Muscle layer of colon (tissue), 2 donors: Measurements from ENCODE around the gene DYRK1A.

ENCODE experiments used
- H3K27ac ChIP-seq: one replicate; pipeline ENCODE4 v1.7.0; 2013; ENCODE audit warnings: low read depth, mild to moderate bottlenecking, low read length, moderate library complexity
- H3K27me3 ChIP-seq, 2 donors: one replicate each; pipeline ENCODE4 v1.7.0; 2013; ENCODE audit warnings: low read length in 2 of 2, mild to moderate bottlenecking in 2 of 2; ENCODE audit not compliant: insufficient read depth in 2 of 2, control insufficient read depth in 1 of 2
- H3K36me3 ChIP-seq: one replicate; pipeline ENCODE4 v1.7.0; 2013; ENCODE audit warnings: mild to moderate bottlenecking, low read length; ENCODE audit not compliant: insufficient read depth
- H3K4me1 ChIP-seq: one replicate; pipeline ENCODE4 v1.7.0; 2013; ENCODE audit warnings: mild to moderate bottlenecking, low read length; ENCODE audit not compliant: insufficient read depth
- H3K4me3 ChIP-seq, 2 donors: one replicate each; pipeline ENCODE4 v1.7.0; 2013; ENCODE audit warnings: low read length in 2 of 2, low read depth in 1 of 2, mild to moderate bottlenecking in 1 of 2, moderate library complexity in 1 of 2
- H3K9ac ChIP-seq: one replicate; pipeline ENCODE4 v1.7.0; 2013; ENCODE audit warnings: low read length
- H3K9me3 ChIP-seq: one replicate; pipeline ENCODE4 v1.7.0; 2013; ENCODE audit warnings: mild to moderate bottlenecking, low read length
- donor health status: abdominal sarcoma.
- donor health status: Adenocarcinoma of cecum.

The DYRK1A gene

DNA sequence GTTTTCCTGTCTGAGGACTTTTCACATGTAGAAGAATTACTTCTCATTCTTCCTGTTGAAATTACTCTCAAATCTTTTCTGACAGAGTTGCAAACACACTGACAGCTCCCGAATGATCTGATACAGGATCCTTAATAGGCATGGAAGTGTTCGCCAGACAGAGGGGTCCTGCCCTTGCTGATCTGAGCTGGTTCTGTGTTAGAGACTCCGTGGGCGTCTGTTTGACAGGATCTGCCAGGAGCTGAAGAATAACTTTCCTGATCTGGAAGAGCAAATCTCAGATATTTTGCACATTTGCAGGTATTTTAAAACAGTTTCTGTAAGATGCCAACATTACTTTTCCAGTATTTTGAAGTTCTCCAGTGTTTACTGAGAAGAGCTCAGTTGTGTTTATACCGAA is 202.3 kb downstream of the DYRK1A start:
- Histone ChIP-seq H3K36me3 (no peaks in the 10 kb centered on the region), H3K9ac (no peak overlapping the region), H3K27me3 (no peaks in the 10 kb centered on the region), H3K4me1 (peaks cover 13% of the 10 kb centered on the region), H3K4me3 (no peak overlapping the region), H3K9me3 (no peaks in the 10 kb centered on the region), H3K27ac (no peak overlapping the region)

DNA sequence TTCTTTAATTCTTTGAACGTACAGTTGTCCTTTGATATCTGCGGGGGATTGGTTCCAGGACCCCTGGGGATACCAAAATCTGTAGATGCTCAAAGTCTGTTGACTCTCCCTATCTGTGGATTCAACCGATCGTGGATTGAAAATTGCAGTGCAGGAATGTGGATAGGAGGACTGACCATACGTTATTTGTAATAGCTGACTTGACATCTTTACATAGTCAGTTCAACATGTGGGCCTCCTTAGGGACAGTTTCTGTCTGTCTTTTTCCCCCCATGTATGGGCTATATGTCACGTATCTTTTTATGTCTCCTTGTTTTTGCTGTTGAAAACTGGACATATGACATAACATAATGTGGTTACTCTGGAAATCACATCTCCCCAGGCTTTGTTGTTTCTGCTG is 204.9 kb downstream of the DYRK1A start:
- no peaks in the 10 kb centered on the region for H3K36me3 ChIP-seq
- no peak overlapping the region for H3K9ac ChIP-seq
- H3K4me1 ChIP-seq: no peaks in the 10 kb centered on the region
- no peaks in the 10 kb centered on the region for H3K27me3 ChIP-seq
- no peak overlapping the region for H3K27ac ChIP-seq
- no peaks in the 10 kb centered on the region for H3K9me3 ChIP-seq
- H3K4me3 ChIP-seq: no peak overlapping the region

DNA sequence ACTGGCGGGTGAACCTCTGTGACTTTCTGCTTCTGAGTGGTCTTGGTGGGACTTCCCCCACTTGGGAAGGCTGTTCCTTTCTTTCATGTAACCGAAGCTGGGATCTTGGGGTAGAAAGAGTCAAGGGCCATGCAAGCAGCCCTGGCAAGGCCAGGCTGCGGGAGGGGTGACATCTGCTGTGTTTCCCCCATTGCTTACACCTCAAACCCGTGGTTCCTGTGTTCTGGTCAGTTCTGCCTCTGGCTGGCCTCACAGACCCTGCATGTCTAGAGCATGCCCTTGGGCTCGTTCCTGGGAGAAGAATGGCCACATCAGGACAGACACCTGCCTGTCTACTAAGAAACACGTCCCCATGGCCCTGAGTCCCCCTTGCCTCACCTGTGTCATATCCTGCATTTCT is 207.7 kb downstream of the DYRK1A start:
- Histone ChIP-seq H3K27me3 (no peaks in the 10 kb centered on the region), H3K27ac (no peak overlapping the region), H3K4me1 (no peaks in the 10 kb centered on the region), H3K9me3 (no peaks in the 10 kb centered on the region), H3K9ac (no peak overlapping the region), H3K36me3 (no peaks in the 10 kb centered on the region), H3K4me3 (no peak overlapping the region)

DNA sequence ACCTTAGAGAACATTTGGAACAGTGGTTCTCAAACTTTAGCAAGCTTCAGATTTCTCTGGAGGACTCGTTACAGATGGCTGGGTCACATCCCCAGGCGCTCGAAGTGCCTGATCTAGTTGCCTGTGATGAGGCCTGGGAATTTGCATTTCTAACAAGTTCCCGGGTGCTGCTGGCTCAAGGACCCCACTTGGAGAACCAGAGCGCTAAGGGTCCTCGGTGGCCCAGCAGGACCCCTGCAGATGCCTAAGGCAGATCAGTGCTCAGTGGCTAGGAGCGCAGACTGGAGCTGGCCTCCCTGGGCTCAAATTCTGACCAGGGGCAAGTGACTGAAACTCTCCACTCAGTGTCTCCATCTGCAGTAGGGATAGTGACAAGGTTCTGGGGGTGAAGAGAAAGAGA is 208.2 kb downstream of the DYRK1A start:
- H3K27ac ChIP-seq: no peak overlapping the region
- H3K4me3 ChIP-seq: no peak overlapping the region
- H3K9me3 ChIP-seq: no peaks in the 10 kb centered on the region

DNA sequence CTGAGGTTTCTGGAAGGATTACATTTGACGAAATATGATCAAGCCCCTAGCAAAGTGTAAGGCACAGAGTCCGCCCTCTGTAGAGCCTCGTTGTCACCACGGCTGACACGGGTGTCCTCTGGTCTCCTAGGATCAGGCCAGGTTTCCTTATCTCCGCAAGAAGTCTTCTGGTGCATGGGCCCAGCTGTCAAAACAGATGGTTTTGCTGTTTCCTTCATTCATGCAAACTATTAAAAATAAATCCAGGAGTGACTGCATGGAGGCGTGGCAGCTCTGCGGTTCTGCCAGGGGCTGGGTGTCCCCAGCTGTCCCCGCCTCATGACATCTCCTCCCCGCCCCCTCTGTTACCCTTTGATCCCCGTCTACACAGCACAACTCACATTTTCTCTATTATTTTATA is 209.0 kb downstream of the DYRK1A start:
- H3K36me3 ChIP-seq: no peaks in the 10 kb centered on the region
- no peaks in the 10 kb centered on the region for H3K9me3 ChIP-seq
- no peak overlapping the region for H3K27ac ChIP-seq
- H3K27me3 ChIP-seq: no peaks in the 10 kb centered on the region
- no peak overlapping the region for H3K4me3 ChIP-seq
- no peaks in the 10 kb centered on the region for H3K4me1 ChIP-seq
- H3K9ac ChIP-seq: no peak overlapping the region

More for the DNA sequence above, 208.2 kb downstream of the DYRK1A start:
- no peaks in the 10 kb centered on the region for H3K4me1 ChIP-seq
- no peaks in the 10 kb centered on the region for H3K36me3 ChIP-seq
- no peak overlapping the region for H3K9ac ChIP-seq
- H3K27me3 ChIP-seq: no peaks in the 10 kb centered on the region
